K562 (cell line): Measurements from ENCODE around the gene ALG1L2. TPM values are rescaled to one million over a fixed set of nuclear protein-coding genes. Genes with fewer than 3 reads are reported as not detected.
"Not testable (repeated sequence)": the region's sequence is repeated elsewhere in the genome, so short reads cannot be mapped to it uniquely, and the experiment has no call there.

Experiments
- ATAC-seq: fragments of 200-7000 bp; cut with Tn5 transposase; 3 replicates; pipeline ENCODE4 v1.9.1; 2020; ENCODE audit warnings: moderate library complexity
- BruUV-seq: library from RNA; stranded (reverse); fragments of 400-500 nt; replicated peaks from 2 replicates; lab custom pipeline; 2021; lab: Mats Ljungman, UMichigan
- CTCF ChIA-PET: fragments of 300-600 bp; formaldehyde crosslinking; extraction: SDS; loops from one replicate; lab custom pipeline; 2021; ENCODE audit warnings: low intra/inter-chr PET ratio; lab: Yijun Ruan, JAX
- POLR2A ChIA-PET: fragments of 300-600, 350-650 bp; sonication (Branson Sonifier 250); formaldehyde crosslinking; extraction: SDS; loops from one replicate; lab custom pipeline; 2021; ENCODE audit warnings: antibody characterized with exemption, inconsistent platforms; lab: Yijun Ruan, JAX
- DNase-seq, 4 experiments: peaks; one replicate each; pipeline versions ENCODE4 v3.0.0 to v3.0.0-alpha.2; 2011 to 2018; ENCODE audit warnings: low spot score in 3 of 4, mixed read lengths in 3 of 4; ENCODE audit errors: extremely low read depth in 1 of 4
- FAIRE-seq: peaks from 2 replicates; lab custom pipeline; 2011; peaks lifted over from hg19 to GRCh38; lab: Jason Lieb, UNC
- H2AFZ ChIP-seq: 2 replicates; pipeline ENCODE4 v1.6.0; 2011; ENCODE audit warnings: low read depth, low read length, control low read depth, inconsistent platforms
- H3K27ac ChIP-seq: fragments of 200-600 bp; 3 replicates; pipeline ENCODE4 v1.8.0; 2011; ENCODE audit warnings: low read depth, mild to moderate bottlenecking, control low read depth, inconsistent platforms, low read length, moderate library complexity, mixed read lengths; ENCODE audit errors: extremely low read depth
- H3K27me3 ChIP-seq, 2 experiments: fragments of 300-600 bp in 1 of 2; 2 replicates in 1 of 2; 3 replicates in 1 of 2; pipeline versions ENCODE4 v1.6.0 to v1.8.0; 2011; ENCODE audit warnings: inconsistent platforms in 2 of 2, low read length in 2 of 2, mild to moderate bottlenecking in 1 of 2, mixed read lengths in 1 of 2, moderate library complexity in 1 of 2; ENCODE audit not compliant: control insufficient read depth in 2 of 2, insufficient read depth in 2 of 2
- H3K36me3 ChIP-seq: fragments of 300-600 bp; 3 replicates; pipeline ENCODE4 v1.8.0; 2011; ENCODE audit warnings: mild to moderate bottlenecking, low read length, inconsistent platforms; ENCODE audit not compliant: control insufficient read depth, insufficient read depth
- H3K4me1 ChIP-seq, 2 experiments: fragments of 200-600 bp in 1 of 2; replicated peaks in 1 of 2; 2 replicates in 1 of 2; 3 replicates in 1 of 2; pipeline versions ENCODE4 v1.5.1 to v1.8.0; 2011; ENCODE audit warnings: inconsistent platforms in 2 of 2, low read length in 2 of 2, mild to moderate bottlenecking in 1 of 2, mixed read lengths in 1 of 2, moderate library complexity in 1 of 2; ENCODE audit not compliant: control insufficient read depth in 2 of 2, insufficient read depth in 2 of 2
- H3K4me2 ChIP-seq: 2 replicates; pipeline ENCODE4 v1.6.1; 2011; ENCODE audit warnings: low read length, control low read depth, inconsistent platforms, mixed read lengths; ENCODE audit not compliant: insufficient read depth
- H3K4me3 ChIP-seq: fragments of 200-600 bp; sonication (generic), shearing (Covaris generic); 2 replicates; pipeline ENCODE4 v1.5.1; 2016; ENCODE audit warnings: control low read depth, inconsistent platforms
- H3K79me2 ChIP-seq: fragments of 200-600 bp; 3 replicates; pipeline ENCODE4 v1.8.0; 2011; ENCODE audit warnings: low read length, inconsistent platforms; ENCODE audit not compliant: control insufficient read depth, insufficient read depth
- H3K9ac ChIP-seq, 2 experiments: 2 replicates each; pipeline versions ENCODE4 v1.6.0 to v1.6.1; 2011; ENCODE audit warnings: low read depth in 2 of 2, low read length in 2 of 2, control low read depth in 1 of 2, inconsistent platforms in 1 of 2, mild to moderate bottlenecking in 1 of 2, mixed read lengths in 1 of 2; ENCODE audit not compliant: insufficient read depth in 1 of 2
- H3K9me1 ChIP-seq: one replicate; pipeline ENCODE4 v1.6.0; 2011; ENCODE audit warnings: inconsistent platforms, mild to moderate bottlenecking, low read length, moderate library complexity; ENCODE audit not compliant: control insufficient read depth, insufficient read depth
- H3K9me3 ChIP-seq: replicated peaks from 2 replicates; pipeline ENCODE4 v1.5.1; 2011; ENCODE audit warnings: low read depth, low read length, inconsistent platforms; ENCODE audit not compliant: control insufficient read depth, insufficient read depth
- H4K20me1 ChIP-seq: replicated peaks from 2 replicates; pipeline ENCODE4 v1.6.1; 2011; ENCODE audit warnings: low read length, inconsistent platforms, mixed read lengths; ENCODE audit not compliant: control insufficient read depth, insufficient read depth
- WGBS: fragments of 100-300 bp; shearing (Covaris generic); methylation state at CpG from one replicate; pipeline ENCODE4 v1.1.6; 2016; ENCODE audit warnings: low coverage, mixed read lengths; ENCODE audit not compliant: insufficient coverage; ENCODE audit errors: missing lambda C conversion rate; 5-methylcytosine and 5-hydroxymethylcytosine counted together
- in situ Hi-C: fragments of 300-500 bp; cut with MboI; formaldehyde crosslinking; loops from 4 replicates; pipeline ENCODE4 v1.15.0; 2018; ENCODE audit warnings: inconsistent platforms, mixed read lengths
- intact Hi-C: fragments of 100-400 bp; cut with micrococcal nuclease; formaldehyde crosslinking; loops from 2 replicates; pipeline ENCODE4 v1.14.2; 2022
- polyA plus RNA-seq, 8 experiments: library from polyadenylated mRNA; depleted of rRNA in 4 of 8; stranded (reverse) in 5 of 8; unstranded in 3 of 8; fragments of >200 nt; fragmentation: Nextera tagmentation in 2 of 8; fragmentation: Illumina TruSeq in 1 of 8; extraction: Ambion mirVana in 2 of 8; extraction: Trizol in 1 of 8; gene quantifications; 2 replicates each; pipeline versions ENCODE4 v1.2.1 to v1.2.3, GENCODE V29; 2011 to 2014; ENCODE audit warnings: inconsistent platforms in 1 of 8, missing spikeins in 1 of 8
- total RNA-seq, 7 experiments: library from RNA; depleted of rRNA in 6 of 7; stranded (reverse); fragments of >200 nt in 6 of 7; fragmentation: Illumina TruSeq in 2 of 7; extraction: Trizol in 2 of 7; gene quantifications; 2 replicates each; pipeline versions ENCODE4 v1.2.1 to v1.2.3, GENCODE V29; 2011 to 2021; ENCODE audit warnings: low replicate concordance in 1 of 7
- TF ChIP-seq, protein P1 (sequence below), 2 experiments: fragments of 450-650 bp in 1 of 2; sonication (generic) in 1 of 2; formaldehyde crosslinking in 1 of 2; IDR thresholded peaks in 1 of 2; conservative IDR thresholded peaks in 1 of 2; 2 replicates each; pipeline versions ENCODE4 v1.6.1 to v1.8.1; 2016 to 2023; ENCODE audit warnings: mild to moderate bottlenecking in 2 of 2, moderate library complexity in 2 of 2, inconsistent platforms in 1 of 2, missing genetic modification reagents in 1 of 2

Gene ALG1L2
- total and polyA plus RNA-seq, 9 of the 15 experiments (the other 6 are each of a cell fraction or from before 2014, with no cell fraction given): 0.10 to 1.1 (median 0.33) TPM; not detected in 2

DNA sequence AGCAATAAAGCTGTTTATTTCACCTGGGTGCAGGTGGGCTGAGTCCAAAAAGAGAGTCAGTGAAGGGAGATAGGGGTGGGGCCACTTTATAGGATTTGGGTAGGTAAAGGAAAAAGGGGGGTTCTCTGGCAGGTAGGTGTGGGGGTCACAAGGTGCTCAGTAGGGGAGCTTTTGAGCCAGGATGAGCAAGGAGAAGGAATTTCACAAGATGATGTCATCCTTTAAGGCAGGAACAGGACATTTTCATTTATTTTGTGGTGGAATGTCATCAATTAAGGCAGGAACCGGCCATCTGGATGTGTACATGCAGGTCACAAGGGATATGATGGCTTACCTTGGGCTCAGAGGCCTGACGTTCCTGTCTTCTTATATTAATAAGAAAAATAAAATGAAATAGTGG lies 56.1 kb downstream of the ALG1L2 start:
- H3K4me1 ChIP-seq, CTCF ChIA-PET, H2AFZ ChIP-seq, ATAC-seq, DNase-seq, H3K9me3 ChIP-seq, H3K27me3 ChIP-seq, FAIRE-seq, POLR2A ChIA-PET, H4K20me1 ChIP-seq, in situ Hi-C loops, H3K4me3 ChIP-seq, intact Hi-C loops, H3K27ac ChIP-seq, H3K9ac ChIP-seq, BruUV-seq, H3K79me2 ChIP-seq, H3K9me1 ChIP-seq, H3K36me3 ChIP-seq, H3K4me2 ChIP-seq: not testable (repeated sequence)
- WGBS: 20% methylated on average over 1 of the region's 2 CpGs
- TF ChIP-seq, protein P1, sequence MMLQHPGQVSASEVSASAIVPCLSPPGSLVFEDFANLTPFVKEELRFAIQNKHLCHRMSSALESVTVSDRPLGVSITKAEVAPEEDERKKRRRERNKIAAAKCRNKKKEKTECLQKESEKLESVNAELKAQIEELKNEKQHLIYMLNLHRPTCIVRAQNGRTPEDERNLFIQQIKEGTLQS (IDR thresholded peaks at IDR 0.05): peak; percentile 26; the same call in 1 of the 2 replicates
- TF ChIP-seq, protein P1 (CRISPR knock-in tag; conservative IDR thresholded peaks at IDR 0.05): not testable (repeated sequence)

DNA sequence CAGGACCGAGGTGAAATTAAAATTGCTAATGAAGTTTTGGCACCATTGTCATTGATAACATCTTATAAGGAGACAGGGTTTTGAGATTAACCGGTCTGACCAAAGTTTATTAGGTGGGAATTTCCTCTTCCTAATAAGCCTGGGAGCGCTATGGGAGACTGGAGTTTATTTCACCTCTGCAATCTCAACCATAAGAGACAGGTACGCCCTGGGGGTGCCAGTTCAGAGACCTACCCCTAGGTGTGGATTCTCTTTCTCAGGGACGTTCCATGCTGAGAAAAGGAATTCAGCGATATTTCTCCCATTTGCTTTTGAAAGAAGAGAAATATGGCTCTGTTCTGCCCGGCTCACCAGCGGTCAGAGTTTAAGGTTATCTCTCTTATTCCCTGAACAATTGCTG lies 57.4 kb downstream of the ALG1L2 start:
- not testable (repeated sequence) for FAIRE-seq, BruUV-seq
- WGBS: 65% methylated on average over 4 of the region's 8 CpGs

DNA sequence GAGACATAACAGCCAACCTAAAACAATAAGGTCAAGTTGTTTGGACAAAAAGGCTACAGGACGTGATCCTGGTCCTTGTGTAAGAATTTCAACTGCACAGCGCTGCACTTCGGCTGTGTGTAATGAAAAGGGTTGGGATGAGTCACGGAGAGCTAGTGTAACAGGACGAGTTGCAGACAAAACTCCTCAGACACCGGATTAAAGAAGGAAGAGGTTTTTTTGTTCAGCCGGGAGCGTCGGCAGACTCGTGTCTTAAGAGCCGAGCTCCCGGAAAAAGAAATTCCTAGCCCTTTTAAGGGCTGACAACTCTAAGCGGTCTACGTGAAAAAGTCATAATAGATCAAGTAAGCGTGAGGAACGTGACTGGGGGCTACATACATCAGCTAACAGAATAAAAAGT lies 59.1 kb downstream of the ALG1L2 start:
- H3K9ac ChIP-seq, BruUV-seq, H3K27me3 ChIP-seq, H3K36me3 ChIP-seq, CTCF ChIA-PET, H3K79me2 ChIP-seq, H4K20me1 ChIP-seq, DNase-seq, FAIRE-seq, H3K9me1 ChIP-seq, intact Hi-C loops, H2AFZ ChIP-seq, H3K9me3 ChIP-seq, ATAC-seq, H3K4me2 ChIP-seq, H3K4me1 ChIP-seq, H3K27ac ChIP-seq, H3K4me3 ChIP-seq: not testable (repeated sequence)
- in situ Hi-C loops: loop anchor here (10.0 kb wide), 1 partner anchor 104 kb away; no protein-coding TSS in a partner anchor
- POLR2A ChIA-PET: interaction anchor here (0.6 kb wide), 1 partner anchor 504 kb away, joined by 3 read pairs; no protein-coding TSS in a partner anchor
- WGBS: 55% methylated on average over 14 of the region's 16 CpGs

More for the DNA sequence above, 57.4 kb downstream of the ALG1L2 start:
- H3K27me3 ChIP-seq, in situ Hi-C loops, H3K9me3 ChIP-seq, H3K36me3 ChIP-seq, H3K9me1 ChIP-seq, H3K4me2 ChIP-seq, H3K4me3 ChIP-seq, DNase-seq, ATAC-seq, H3K9ac ChIP-seq, H3K27ac ChIP-seq, H3K79me2 ChIP-seq, H2AFZ ChIP-seq, POLR2A ChIA-PET, CTCF ChIA-PET, H3K4me1 ChIP-seq, intact Hi-C loops, H4K20me1 ChIP-seq: not testable (repeated sequence)
